SJSA1 (cell line): ENCODE measurements around the gene ATP2C2. TPM values are rescaled to one million over a fixed set of nuclear protein-coding genes. Genes with fewer than 3 reads are reported as not detected.

Experiments
- DNase-seq, 2 experiments: peaks; one replicate each; pipeline ENCODE4 v3.0.0-alpha.2; 2015 to 2020; ENCODE audit warnings: low spot score in 2 of 2, low read depth in 1 of 2
- H3K27ac ChIP-seq: fragments of 250-450 bp; sonication (Bioruptor Pico); 2 replicates; pipeline ENCODE4 v1.5.1; 2020; ENCODE audit warnings: mild to moderate bottlenecking, moderate library complexity
- H3K27me3 ChIP-seq: fragments of 250-450 bp; sonication (Bioruptor Pico); replicated peaks from 2 replicates; pipeline ENCODE4 v1.5.1; 2020; ENCODE audit warnings: mild to moderate bottlenecking, moderate library complexity
- H3K36me3 ChIP-seq: fragments of 250-450 bp; sonication (Bioruptor Pico); 2 replicates; pipeline ENCODE4 v1.5.1; 2020; ENCODE audit warnings: mild to moderate bottlenecking
- H3K4me1 ChIP-seq: fragments of 250-450 bp; sonication (Bioruptor Pico); replicated peaks from 2 replicates; pipeline ENCODE4 v1.6.1; 2021; ENCODE audit warnings: mild to moderate bottlenecking
- H3K4me3 ChIP-seq: fragments of 250-450 bp; sonication (Bioruptor Pico); 2 replicates; pipeline ENCODE4 v1.5.1; 2020; ENCODE audit warnings: mild to moderate bottlenecking
- H3K9me3 ChIP-seq: fragments of 250-450 bp; sonication (Bioruptor Pico); replicated peaks from 2 replicates; pipeline ENCODE4 v1.5.1; 2020; ENCODE audit warnings: mild to moderate bottlenecking
- total RNA-seq: library from RNA; depleted of rRNA; stranded (reverse); fragments of >200 nt; shearing (Covaris generic); gene quantifications from 2 replicates; pipeline ENCODE4 v1.2.3, GENCODE V29; 2014

Gene ATP2C2
- total RNA-seq, 1 experiment from 2014 or later: not detected

DNA sequence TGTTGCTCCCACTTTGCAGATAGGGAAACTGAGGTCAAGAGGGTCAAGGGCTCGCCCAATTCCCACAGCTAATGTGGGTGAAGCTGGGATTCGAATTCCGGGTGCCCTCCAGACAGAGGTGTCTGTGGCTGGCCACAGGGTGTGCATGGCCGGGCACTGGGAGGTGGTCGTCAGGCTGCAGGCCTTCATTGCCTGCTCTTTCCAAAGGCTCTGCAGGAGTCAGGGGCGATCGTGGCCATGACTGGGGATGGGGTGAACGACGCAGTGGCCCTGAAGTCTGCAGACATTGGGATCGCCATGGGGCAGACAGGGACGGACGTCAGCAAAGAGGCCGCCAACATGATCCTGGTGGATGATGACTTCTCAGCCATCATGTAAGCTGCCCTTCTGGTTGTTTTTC, 86.3 kb downstream of the ATP2C2 start:
- Histone ChIP-seq H3K9me3 (no peaks in the 10 kb centered on the region), H3K27ac (no peak overlapping the region), H3K4me1 (no peaks in the 10 kb centered on the region), H3K36me3 (no peaks in the 10 kb centered on the region), H3K4me3 (no peak overlapping the region), H3K27me3 (no peaks in the 10 kb centered on the region)
- DNase-seq: no peak

DNA sequence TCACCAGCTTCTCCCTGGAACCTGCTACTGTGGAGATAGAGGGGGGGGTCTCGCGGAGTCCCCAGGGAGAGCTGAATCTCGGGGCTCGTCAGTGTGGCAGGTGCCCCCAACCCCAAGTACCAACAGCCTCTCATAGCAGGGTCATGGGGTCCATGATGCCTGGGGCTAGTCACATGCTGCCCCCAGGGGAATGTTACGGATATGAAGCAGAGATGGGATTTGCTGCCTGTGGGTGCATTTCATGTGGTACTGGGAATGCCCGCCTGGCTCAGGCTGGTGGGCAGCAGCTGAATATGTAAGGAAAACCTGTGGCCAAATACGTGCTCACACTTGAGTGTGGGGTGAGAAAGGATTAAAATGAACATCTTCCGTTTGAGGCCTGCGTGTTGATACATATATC, 86.7 kb downstream of the ATP2C2 start:
- no peaks in the 10 kb centered on the region for H3K9me3 ChIP-seq
- no peak for DNase-seq
- H3K4me1 ChIP-seq: no peaks in the 10 kb centered on the region
- no peaks in the 10 kb centered on the region for H3K36me3 ChIP-seq
- no peak overlapping the region for H3K27ac ChIP-seq
- H3K27me3 ChIP-seq: no peaks in the 10 kb centered on the region
- no peak overlapping the region for H3K4me3 ChIP-seq

DNA sequence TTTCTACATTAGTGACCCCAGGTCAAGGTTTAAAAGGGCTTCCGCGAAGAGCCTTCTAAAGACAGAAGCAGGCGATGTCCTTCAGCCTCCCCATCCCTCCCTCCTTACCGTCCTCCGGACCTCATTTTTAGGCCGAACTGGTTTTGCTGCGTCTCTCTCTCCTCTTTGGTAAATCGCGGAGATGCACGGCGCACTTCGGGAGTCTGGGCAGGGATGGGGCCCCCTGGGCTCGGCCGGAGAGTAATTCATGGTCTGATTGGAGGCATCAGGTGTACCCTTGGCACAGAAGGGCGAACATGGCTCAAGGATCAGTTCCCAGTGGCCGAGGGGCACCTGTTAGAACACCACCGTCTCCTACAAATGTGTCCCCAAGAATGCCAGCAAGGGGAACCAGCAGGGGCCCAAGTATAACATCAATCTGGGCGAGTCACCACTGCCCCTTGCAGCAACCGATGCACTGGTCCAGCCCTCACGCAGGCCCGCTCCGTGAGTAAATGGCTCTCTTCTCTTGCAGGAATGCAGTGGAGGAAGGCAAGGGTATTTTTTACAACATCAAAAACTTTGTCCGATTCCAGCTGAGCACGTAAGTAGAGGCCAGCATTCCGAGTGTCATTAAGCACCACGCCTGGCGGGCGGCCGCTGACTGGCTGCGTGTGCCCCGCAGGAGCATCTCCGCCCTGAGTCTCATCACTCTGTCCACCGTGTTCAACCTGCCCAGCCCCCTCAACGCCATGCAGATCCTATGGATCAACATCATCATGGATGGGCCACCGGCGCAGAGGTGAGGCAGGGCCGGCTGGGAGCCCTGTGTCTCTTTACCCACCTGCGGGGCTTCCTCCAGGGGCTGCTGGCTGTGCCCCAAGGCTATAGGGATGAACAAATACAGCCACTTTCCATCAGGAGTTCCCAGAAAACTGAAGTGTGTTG, 90.5 kb downstream of the ATP2C2 start:
- Histone ChIP-seq H3K27ac (no peak overlapping the region), H3K9me3 (no peaks in the 10 kb centered on the region), H3K27me3 (no peaks in the 10 kb centered on the region), H3K4me1 (no peaks in the 10 kb centered on the region), H3K4me3 (no peak overlapping the region), H3K36me3 (peaks cover 13% of the 10 kb centered on the region)
- DNase-seq: peak in 1 of 2 experiments; percentile 37

DNA sequence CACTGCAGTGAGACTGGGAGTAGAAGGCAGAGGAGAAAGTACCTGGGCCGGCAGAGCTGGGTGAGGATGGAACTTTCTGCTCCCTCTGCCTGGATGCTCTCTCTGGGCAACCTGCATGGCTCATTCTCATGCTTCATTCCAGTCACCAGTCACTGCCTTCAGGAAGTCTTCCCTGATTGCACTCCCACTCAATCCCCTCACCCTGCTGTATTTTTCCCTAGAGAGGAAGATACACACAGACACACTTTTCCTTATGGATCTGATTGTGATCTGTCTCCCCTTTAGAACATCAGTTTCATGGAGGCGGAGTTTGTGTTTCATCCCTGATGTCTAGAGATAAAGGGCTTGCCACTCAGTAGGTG, 91.2 kb downstream of the ATP2C2 start:
- H3K4me1 ChIP-seq: no peaks in the 10 kb centered on the region
- no peak overlapping the region for H3K4me3 ChIP-seq
- peaks cover 13% of the 10 kb centered on the region for H3K36me3 ChIP-seq
- no peak for DNase-seq
- no peak overlapping the region for H3K27ac ChIP-seq
- no peaks in the 10 kb centered on the region for H3K27me3 ChIP-seq
- H3K9me3 ChIP-seq: no peaks in the 10 kb centered on the region

DNA sequence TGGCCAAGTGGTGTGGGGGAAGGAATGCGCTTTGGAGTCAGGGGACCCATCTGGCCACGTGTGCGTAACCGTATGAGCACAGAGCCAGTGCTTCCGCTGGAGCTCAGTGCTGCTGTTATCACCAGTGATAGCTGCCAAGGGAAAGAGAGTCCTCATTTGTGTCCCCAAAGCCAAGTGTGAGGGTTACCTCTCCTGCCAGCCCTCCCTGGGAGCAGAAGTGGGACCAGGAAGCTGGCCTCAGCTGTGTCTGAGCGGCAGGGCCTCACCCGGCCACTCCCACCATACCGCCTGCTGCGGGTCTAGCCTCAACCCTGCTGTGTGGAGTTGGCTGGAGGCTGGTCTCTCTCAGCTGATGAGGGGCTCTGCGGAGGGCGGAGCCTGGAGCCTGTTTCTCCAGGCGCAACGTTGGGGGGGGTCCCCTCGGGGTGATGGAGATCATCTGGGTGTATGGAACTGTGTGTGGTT, 91.6 kb downstream of the ATP2C2 start:
- H3K27ac ChIP-seq: no peak overlapping the region
- no peaks in the 10 kb centered on the region for H3K27me3 ChIP-seq
- no peak for DNase-seq
- peaks cover 13% of the 10 kb centered on the region for H3K36me3 ChIP-seq
- H3K4me1 ChIP-seq: no peaks in the 10 kb centered on the region
- H3K9me3 ChIP-seq: no peaks in the 10 kb centered on the region
- no peak overlapping the region for H3K4me3 ChIP-seq

DNA sequence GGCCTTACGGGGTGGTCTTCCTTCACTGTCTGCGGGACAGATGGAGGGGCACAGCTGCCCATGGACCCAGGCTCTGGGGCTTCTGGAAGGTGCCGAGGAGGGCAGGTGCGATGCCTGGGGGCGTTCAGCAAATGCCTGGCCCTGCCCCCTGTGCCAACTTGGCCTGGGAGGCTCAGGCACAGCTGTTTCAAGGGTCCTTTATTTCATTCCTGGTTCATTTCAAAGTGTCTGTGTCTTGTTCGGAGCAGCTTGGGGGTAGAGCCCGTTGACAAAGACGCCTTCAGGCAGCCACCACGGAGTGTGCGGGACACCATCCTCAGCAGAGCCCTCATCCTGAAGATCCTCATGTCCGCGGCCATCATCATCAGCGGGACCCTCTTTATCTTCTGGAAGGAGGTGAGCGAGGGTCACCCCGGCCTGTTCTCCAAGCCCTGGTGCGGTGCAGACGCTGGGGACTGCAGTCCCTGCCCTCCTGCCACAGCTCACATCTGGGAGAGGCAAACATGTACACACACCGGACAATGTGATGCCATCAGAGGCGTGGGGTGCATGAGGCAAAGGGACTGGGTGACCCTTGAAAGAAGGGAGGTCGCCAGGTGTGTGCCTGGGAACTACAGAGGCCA, 92.2 kb downstream of the ATP2C2 start:
- H3K4me1 ChIP-seq: no peaks in the 10 kb centered on the region
- H3K27ac ChIP-seq: no peak overlapping the region
- H3K27me3 ChIP-seq: no peaks in the 10 kb centered on the region
- H3K9me3 ChIP-seq: no peaks in the 10 kb centered on the region
- peak in 1 of 2 experiments; percentile 28 for DNase-seq
- H3K4me3 ChIP-seq: no peak overlapping the region
- peaks cover 13% of the 10 kb centered on the region for H3K36me3 ChIP-seq

DNA sequence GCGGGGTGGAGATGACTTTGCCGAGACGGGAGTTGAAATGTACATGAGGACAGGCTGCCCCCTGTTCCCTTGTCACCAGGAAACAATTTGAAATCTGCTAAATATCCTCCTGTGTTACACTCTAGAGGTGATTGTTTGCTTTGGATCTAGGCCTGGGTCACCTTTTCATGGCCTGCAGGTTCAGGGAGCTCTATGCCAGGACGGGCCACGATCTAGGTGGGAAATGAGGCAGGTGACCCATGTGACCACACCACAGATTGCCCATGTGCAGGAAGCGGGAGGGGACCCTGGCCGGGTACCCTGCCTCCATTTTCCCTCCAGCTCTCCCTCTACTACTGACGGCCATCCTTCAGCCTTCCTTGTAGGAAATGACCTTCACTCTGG, 92.7 kb downstream of the ATP2C2 start:
- Histone ChIP-seq H3K4me1 (no peaks in the 10 kb centered on the region), H3K9me3 (no peaks in the 10 kb centered on the region), H3K27ac (no peak overlapping the region), H3K36me3 (peaks cover 13% of the 10 kb centered on the region), H3K27me3 (no peaks in the 10 kb centered on the region), H3K4me3 (no peak overlapping the region)
- no peak for DNase-seq

DNA sequence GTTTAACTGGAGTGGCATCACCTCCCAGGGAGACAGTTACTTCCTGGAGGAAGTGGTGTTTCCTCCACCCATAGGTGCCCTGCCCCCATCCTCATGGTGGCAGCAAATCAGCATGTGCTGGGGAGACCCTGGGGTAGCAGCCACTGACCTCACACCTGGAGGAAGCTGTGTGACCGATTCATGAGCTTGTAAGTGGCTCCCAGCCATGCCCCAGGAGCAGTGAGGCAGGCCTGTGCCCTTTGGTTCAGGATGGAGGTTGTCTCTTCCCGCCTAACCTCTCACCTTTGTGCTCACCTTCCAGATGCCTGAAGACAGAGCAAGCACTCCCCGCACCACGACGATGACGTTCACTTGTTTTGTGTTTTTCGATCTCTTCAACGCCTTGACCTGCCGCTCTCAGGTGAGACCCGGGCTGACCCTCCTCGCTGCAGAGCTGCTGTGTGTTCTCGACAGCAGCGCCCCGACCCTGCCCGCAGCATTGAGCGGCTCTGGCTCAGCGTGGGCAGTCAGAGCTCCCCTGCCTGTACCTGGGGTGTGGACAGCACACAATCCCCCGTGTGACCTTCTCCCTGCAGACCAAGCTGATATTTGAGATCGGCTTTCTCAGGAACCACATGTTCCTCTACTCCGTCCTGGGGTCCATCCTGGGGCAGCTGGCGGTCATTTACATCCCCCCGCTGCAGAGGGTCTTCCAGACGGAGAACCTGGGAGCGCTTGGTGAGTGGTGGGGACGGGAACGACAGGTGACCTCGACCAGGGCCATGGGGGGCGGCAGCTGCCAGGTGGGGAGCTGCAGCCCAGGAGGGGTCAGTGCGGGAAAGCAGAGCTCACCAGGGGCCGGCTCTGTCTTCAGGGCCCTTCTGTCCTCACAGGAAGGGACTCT, 93.3 kb downstream of the ATP2C2 start:
- Histone ChIP-seq H3K4me1 (no peaks in the 10 kb centered on the region), H3K4me3 (no peak overlapping the region), H3K9me3 (no peaks in the 10 kb centered on the region), H3K27ac (no peak overlapping the region), H3K27me3 (no peaks in the 10 kb centered on the region), H3K36me3 (peaks cover 19% of the 10 kb centered on the region)
- peak in 1 of 2 experiments; percentile 38 for DNase-seq

DNA sequence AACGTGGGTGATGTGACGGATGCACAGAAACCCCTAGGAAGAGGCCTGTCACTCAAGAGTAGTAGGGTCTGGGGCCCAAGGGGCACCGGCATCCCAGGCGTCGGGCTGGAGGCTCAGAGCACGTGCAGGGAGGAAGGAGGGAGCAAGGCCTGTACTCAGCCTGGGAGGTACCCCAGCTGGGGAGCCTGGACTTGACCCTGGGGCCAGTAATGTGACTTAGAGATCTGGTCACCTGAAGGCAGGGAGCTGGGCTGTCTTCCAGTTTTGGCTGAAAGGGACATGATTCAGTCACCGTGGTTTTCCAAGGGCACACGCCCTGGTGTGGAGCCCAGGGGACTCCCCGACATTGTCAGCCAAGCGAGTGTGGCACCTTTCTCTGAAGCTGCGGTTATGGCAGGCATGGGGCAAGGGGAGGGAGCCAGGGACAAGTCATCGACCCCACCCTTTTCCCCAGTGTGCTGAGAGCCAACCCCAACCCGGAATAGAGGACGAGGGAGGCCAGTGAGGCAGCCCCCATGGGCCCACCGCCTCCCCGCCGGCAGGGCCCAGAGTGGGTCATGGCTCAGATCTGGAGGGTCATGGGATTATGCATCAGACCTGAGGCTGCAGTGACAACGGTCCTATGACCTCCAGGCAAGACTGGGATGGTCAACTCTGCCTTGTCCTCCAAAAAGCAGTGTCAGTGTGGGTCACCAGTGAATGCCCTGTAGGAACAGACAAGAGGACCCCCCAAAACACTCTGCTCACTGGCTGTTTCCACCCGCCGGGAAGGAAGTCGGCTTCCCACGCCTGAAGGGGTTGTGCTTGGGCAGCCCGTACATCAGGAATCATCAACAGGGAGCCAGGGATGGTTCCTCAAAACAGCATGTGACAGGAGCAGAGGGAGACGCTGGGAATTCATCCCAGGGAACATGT, 94.2 kb downstream of the ATP2C2 start:
- Histone ChIP-seq H3K4me1 (no peaks in the 10 kb centered on the region), H3K4me3 (no peak overlapping the region), H3K9me3 (peaks cover 3% of the 10 kb centered on the region), H3K36me3 (peaks cover 26% of the 10 kb centered on the region), H3K27ac (no peak overlapping the region), H3K27me3 (no peaks in the 10 kb centered on the region)
- peak in 1 of 2 experiments; percentile 36 for DNase-seq

DNA sequence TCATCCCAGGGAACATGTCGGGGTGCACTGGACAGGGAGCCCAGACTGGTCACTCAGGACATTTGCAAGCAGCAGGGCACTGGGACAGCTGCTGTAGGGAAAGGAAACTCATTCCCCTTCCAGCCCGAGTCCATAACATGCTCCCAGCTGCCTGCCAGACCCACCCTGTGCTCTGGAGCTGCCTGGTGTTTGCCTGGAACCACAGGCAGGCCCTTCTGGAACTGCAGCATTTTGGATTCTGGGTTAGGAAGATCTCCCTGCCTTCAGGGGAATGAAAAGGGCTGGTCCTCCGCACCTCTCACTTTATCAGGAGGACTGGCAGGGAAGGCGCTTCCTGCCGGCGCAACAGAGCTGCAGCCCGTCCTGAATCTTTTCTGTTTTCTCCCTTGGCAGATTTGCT, 94.9 kb downstream of the ATP2C2 start:
- DNase-seq: no peak
- H3K27me3 ChIP-seq: no peaks in the 10 kb centered on the region; the same call in 1 of the 2 replicates
- no peak overlapping the region for H3K4me3 ChIP-seq
- H3K9me3 ChIP-seq: peaks cover 10% of the 10 kb centered on the region
- H3K4me1 ChIP-seq: no peaks in the 10 kb centered on the region
- peaks cover 33% of the 10 kb centered on the region for H3K36me3 ChIP-seq
- no peak overlapping the region for H3K27ac ChIP-seq

DNA sequence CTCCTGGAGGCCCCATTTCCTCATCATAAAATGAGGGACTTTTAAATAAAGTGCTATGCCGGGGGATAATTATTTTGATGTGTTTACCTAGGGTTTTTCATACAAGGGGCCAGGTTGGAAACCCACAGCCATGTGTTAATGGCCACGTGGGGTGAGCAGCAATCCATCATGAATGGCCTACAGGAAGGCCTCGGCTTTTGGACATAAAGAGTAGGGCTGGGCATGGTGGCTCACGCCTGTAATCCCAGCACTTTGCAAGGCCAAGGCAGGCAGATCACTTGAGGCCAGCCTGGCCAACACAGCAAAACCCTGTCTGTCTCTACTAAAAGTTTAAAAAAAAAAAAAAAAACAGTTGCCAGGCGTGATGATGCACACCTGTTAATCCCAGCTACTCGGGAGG, 95.8 kb downstream of the ATP2C2 start:
- no peak for DNase-seq
- Histone ChIP-seq H3K36me3 (peaks cover 36% of the 10 kb centered on the region), H3K27me3 (no peaks in the 10 kb centered on the region; the same call in 1 of the 2 replicates), H3K4me3 (no peak overlapping the region), H3K9me3 (peaks cover 10% of the 10 kb centered on the region), H3K27ac (no peak overlapping the region), H3K4me1 (no peaks in the 10 kb centered on the region)

DNA sequence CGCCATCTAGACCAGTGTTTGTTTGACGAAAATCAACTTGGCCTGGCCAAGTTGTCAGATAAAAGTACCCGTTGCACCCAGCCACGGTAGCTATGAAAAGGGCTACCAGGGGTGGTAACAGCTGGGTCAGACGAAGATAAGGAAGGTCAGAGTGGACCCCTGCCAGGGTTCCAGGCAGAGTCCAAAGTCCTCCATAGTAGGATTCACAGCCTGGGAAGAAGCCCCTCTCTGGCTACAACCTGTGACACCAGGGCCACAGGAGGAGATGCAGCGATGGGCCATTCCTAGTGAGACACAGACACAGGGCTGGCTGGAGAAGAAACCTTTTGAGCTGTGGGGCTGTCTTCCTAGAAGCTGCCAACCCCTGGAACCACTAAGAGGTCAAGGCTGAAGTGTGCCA, 96.8 kb downstream of the ATP2C2 start:
- Histone ChIP-seq H3K4me1 (no peaks in the 10 kb centered on the region), H3K4me3 (no peak overlapping the region), H3K27ac (no peak overlapping the region), H3K27me3 (no peaks in the 10 kb centered on the region; the same call in 1 of the 2 replicates), H3K9me3 (peaks cover 10% of the 10 kb centered on the region), H3K36me3 (peaks cover 36% of the 10 kb centered on the region)
- no peak for DNase-seq

DNA sequence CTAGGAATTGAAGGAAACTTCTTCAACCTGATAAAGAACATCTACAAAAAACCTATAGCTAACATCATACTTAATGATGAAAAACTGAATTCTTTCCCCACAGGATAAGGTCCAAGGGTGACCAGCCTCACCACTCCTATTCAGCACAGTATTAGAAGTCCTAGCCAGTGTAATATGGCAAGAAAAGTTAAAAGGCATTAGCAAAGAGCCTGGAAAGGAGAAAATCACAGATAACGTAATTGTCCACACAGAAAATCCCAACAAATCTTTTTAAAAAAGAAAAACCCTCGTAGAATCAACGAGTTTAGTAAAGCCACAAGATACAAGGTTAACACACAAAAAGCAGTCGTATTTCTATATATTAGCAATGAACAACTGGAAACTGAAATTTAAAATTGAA, 98.4 kb downstream of the ATP2C2 start:
- H3K27ac ChIP-seq: no peak overlapping the region

More for the DNA sequence above, 98.4 kb downstream of the ATP2C2 start:
- Histone ChIP-seq H3K4me3 (no peak overlapping the region), H3K9me3 (peaks cover 10% of the 10 kb centered on the region), H3K4me1 (no peaks in the 10 kb centered on the region), H3K36me3 (peaks cover 31% of the 10 kb centered on the region), H3K27me3 (no peaks in the 10 kb centered on the region; the same call in 1 of the 2 replicates)
- DNase-seq: no peak
